K562 (cell line): ENCODE results near the gene PTPRM. TPM values are rescaled to one million over a fixed set of nuclear protein-coding genes. Genes with fewer than 3 reads are reported as not detected.

Experiments used
- ATAC-seq: fragments of 200-7000 bp; cut with Tn5 transposase; 3 replicates; pipeline ENCODE4 v1.9.1; 2020; ENCODE audit warnings: moderate library complexity
- BruUV-seq: library from RNA; stranded (reverse); fragments of 400-500 nt; replicated peaks from 2 replicates; lab custom pipeline; 2021; lab: Mats Ljungman, UMichigan
- CTCF ChIA-PET: fragments of 300-600 bp; formaldehyde crosslinking; extraction: SDS; loops from one replicate; lab custom pipeline; 2021; ENCODE audit warnings: low intra/inter-chr PET ratio; lab: Yijun Ruan, JAX
- POLR2A ChIA-PET: fragments of 300-600, 350-650 bp; sonication (Branson Sonifier 250); formaldehyde crosslinking; extraction: SDS; loops from one replicate; lab custom pipeline; 2021; ENCODE audit warnings: antibody characterized with exemption, inconsistent platforms; lab: Yijun Ruan, JAX
- DNase-seq, 4 experiments: peaks; one replicate each; pipeline versions ENCODE4 v3.0.0 to v3.0.0-alpha.2; 2011 to 2018; ENCODE audit warnings: low spot score in 3 of 4, mixed read lengths in 3 of 4; ENCODE audit errors: extremely low read depth in 1 of 4
- FAIRE-seq: peaks from 2 replicates; lab custom pipeline; 2011; peaks lifted over from hg19 to GRCh38; lab: Jason Lieb, UNC
- H2AFZ ChIP-seq: 2 replicates; pipeline ENCODE4 v1.6.0; 2011; ENCODE audit warnings: low read depth, low read length, control low read depth, inconsistent platforms
- H3K27ac ChIP-seq: fragments of 200-600 bp; 3 replicates; pipeline ENCODE4 v1.8.0; 2011; ENCODE audit warnings: low read depth, mild to moderate bottlenecking, control low read depth, inconsistent platforms, low read length, moderate library complexity, mixed read lengths; ENCODE audit errors: extremely low read depth
- H3K27me3 ChIP-seq, 2 experiments: fragments of 300-600 bp in 1 of 2; 2 replicates in 1 of 2; 3 replicates in 1 of 2; pipeline versions ENCODE4 v1.6.0 to v1.8.0; 2011; ENCODE audit warnings: inconsistent platforms in 2 of 2, low read length in 2 of 2, mild to moderate bottlenecking in 1 of 2, mixed read lengths in 1 of 2, moderate library complexity in 1 of 2; ENCODE audit not compliant: control insufficient read depth in 2 of 2, insufficient read depth in 2 of 2
- H3K36me3 ChIP-seq: fragments of 300-600 bp; 3 replicates; pipeline ENCODE4 v1.8.0; 2011; ENCODE audit warnings: mild to moderate bottlenecking, low read length, inconsistent platforms; ENCODE audit not compliant: control insufficient read depth, insufficient read depth
- H3K4me1 ChIP-seq, 2 experiments: fragments of 200-600 bp in 1 of 2; replicated peaks in 1 of 2; 2 replicates in 1 of 2; 3 replicates in 1 of 2; pipeline versions ENCODE4 v1.5.1 to v1.8.0; 2011; ENCODE audit warnings: inconsistent platforms in 2 of 2, low read length in 2 of 2, mild to moderate bottlenecking in 1 of 2, mixed read lengths in 1 of 2, moderate library complexity in 1 of 2; ENCODE audit not compliant: control insufficient read depth in 2 of 2, insufficient read depth in 2 of 2
- H3K4me2 ChIP-seq: 2 replicates; pipeline ENCODE4 v1.6.1; 2011; ENCODE audit warnings: low read length, control low read depth, inconsistent platforms, mixed read lengths; ENCODE audit not compliant: insufficient read depth
- H3K4me3 ChIP-seq: fragments of 200-600 bp; sonication (generic), shearing (Covaris generic); 2 replicates; pipeline ENCODE4 v1.5.1; 2016; ENCODE audit warnings: control low read depth, inconsistent platforms
- H3K79me2 ChIP-seq: fragments of 200-600 bp; 3 replicates; pipeline ENCODE4 v1.8.0; 2011; ENCODE audit warnings: low read length, inconsistent platforms; ENCODE audit not compliant: control insufficient read depth, insufficient read depth
- H3K9ac ChIP-seq, 2 experiments: 2 replicates each; pipeline versions ENCODE4 v1.6.0 to v1.6.1; 2011; ENCODE audit warnings: low read depth in 2 of 2, low read length in 2 of 2, control low read depth in 1 of 2, inconsistent platforms in 1 of 2, mild to moderate bottlenecking in 1 of 2, mixed read lengths in 1 of 2; ENCODE audit not compliant: insufficient read depth in 1 of 2
- H3K9me1 ChIP-seq: one replicate; pipeline ENCODE4 v1.6.0; 2011; ENCODE audit warnings: inconsistent platforms, mild to moderate bottlenecking, low read length, moderate library complexity; ENCODE audit not compliant: control insufficient read depth, insufficient read depth
- H3K9me3 ChIP-seq: replicated peaks from 2 replicates; pipeline ENCODE4 v1.5.1; 2011; ENCODE audit warnings: low read depth, low read length, inconsistent platforms; ENCODE audit not compliant: control insufficient read depth, insufficient read depth
- H4K20me1 ChIP-seq: replicated peaks from 2 replicates; pipeline ENCODE4 v1.6.1; 2011; ENCODE audit warnings: low read length, inconsistent platforms, mixed read lengths; ENCODE audit not compliant: control insufficient read depth, insufficient read depth
- ATF3 ChIP-seq, 2 experiments: fragments of 450-650 bp in 1 of 2; sonication (generic) in 1 of 2; formaldehyde crosslinking in 1 of 2; IDR thresholded peaks in 1 of 2; conservative IDR thresholded peaks in 1 of 2; 2 replicates each; pipeline versions ENCODE4 v1.6.1 to v1.8.1; 2016 to 2023; ENCODE audit warnings: mild to moderate bottlenecking in 2 of 2, moderate library complexity in 2 of 2, inconsistent platforms in 1 of 2, missing genetic modification reagents in 1 of 2
- ATF6 ChIP-seq: sonication (generic); formaldehyde crosslinking; IDR thresholded peaks from 2 replicates; pipeline ENCODE4 v1.4.0; 2020; ENCODE audit warnings: mild to moderate bottlenecking, missing genetic modification reagents
- ID3 ChIP-seq, 2 experiments: fragments of 250-450 bp in 1 of 2; fragments of 450-650 bp in 1 of 2; sonication (Bioruptor Pico) in 1 of 2; IDR thresholded peaks; 2 replicates each; pipeline versions ENCODE4 v1.6.1 to v1.8.0; 2016 to 2021; ENCODE audit warnings: mild to moderate bottlenecking in 2 of 2, moderate library complexity in 2 of 2, missing compliant biosample characterization in 1 of 2, missing genetic modification characterization in 1 of 2
- KDM1A ChIP-seq, 2 experiments: fragments of 450-650 bp; IDR thresholded peaks; 2 replicates each; pipeline ENCODE4 v1.6.1; 2016; ENCODE audit warnings: mild to moderate bottlenecking in 2 of 2
- MAFK ChIP-seq: IDR thresholded peaks from 2 replicates; pipeline ENCODE4 v1.6.1; 2011; ENCODE audit warnings: low read length, improper control_type of control experiment
- PREB ChIP-seq: sonication (generic); formaldehyde crosslinking; IDR thresholded peaks from 2 replicates; pipeline ENCODE4 v1.8.1; 2023; ENCODE audit warnings: mild to moderate bottlenecking, missing genetic modification reagents
- PTTG1 ChIP-seq: fragments of 450-650 bp; IDR thresholded peaks from 2 replicates; pipeline ENCODE4 v1.6.1; 2016; ENCODE audit warnings: low read depth, mild to moderate bottlenecking, missing genetic modification characterization, missing compliant biosample characterization
- PURB ChIP-seq: sonication (generic); formaldehyde crosslinking; IDR thresholded peaks from 2 replicates; pipeline ENCODE4 v1.9.0; 2021; ENCODE audit warnings: low read depth, mild to moderate bottlenecking, missing genetic modification reagents
- TARDBP ChIP-seq: fragments of 450-650 bp; IDR thresholded peaks from 2 replicates; pipeline ENCODE4 v1.6.1; 2016
- ZNF589 ChIP-seq: fragments of 200-800 bp; sonication (Bioruptor generic); IDR thresholded peaks from 2 replicates; pipeline ENCODE4 v1.6.1; 2016; ENCODE audit warnings: low read depth, missing genetic modification characterization, missing compliant biosample characterization
- WGBS: fragments of 100-300 bp; shearing (Covaris generic); methylation state at CpG from one replicate; pipeline ENCODE4 v1.1.6; 2016; ENCODE audit warnings: low coverage, mixed read lengths; ENCODE audit not compliant: insufficient coverage; ENCODE audit errors: missing lambda C conversion rate; 5-methylcytosine and 5-hydroxymethylcytosine counted together
- in situ Hi-C: fragments of 300-500 bp; cut with MboI; formaldehyde crosslinking; loops from 4 replicates; pipeline ENCODE4 v1.15.0; 2018; ENCODE audit warnings: inconsistent platforms, mixed read lengths
- intact Hi-C: fragments of 100-400 bp; cut with micrococcal nuclease; formaldehyde crosslinking; loops from 2 replicates; pipeline ENCODE4 v1.14.2; 2022
- polyA plus RNA-seq, 8 experiments: library from polyadenylated mRNA; depleted of rRNA in 4 of 8; stranded (reverse) in 5 of 8; unstranded in 3 of 8; fragments of >200 nt; fragmentation: Nextera tagmentation in 2 of 8; fragmentation: Illumina TruSeq in 1 of 8; extraction: Ambion mirVana in 2 of 8; extraction: Trizol in 1 of 8; gene quantifications; 2 replicates each; pipeline versions ENCODE4 v1.2.1 to v1.2.3, GENCODE V29; 2011 to 2014; ENCODE audit warnings: inconsistent platforms in 1 of 8, missing spikeins in 1 of 8
- total RNA-seq, 7 experiments: library from RNA; depleted of rRNA in 6 of 7; stranded (reverse); fragments of >200 nt in 6 of 7; fragmentation: Illumina TruSeq in 2 of 7; extraction: Trizol in 2 of 7; gene quantifications; 2 replicates each; pipeline versions ENCODE4 v1.2.1 to v1.2.3, GENCODE V29; 2011 to 2021; ENCODE audit warnings: low replicate concordance in 1 of 7

Gene PTPRM
- total and polyA plus RNA-seq, 9 of the 15 experiments (the other 6 are each of a cell fraction or from before 2014, with no cell fraction given): 0.03 to 0.16 (median 0.08) TPM; not detected in 3

GRCh38 chr18:7572822-7573221 is 5.7 kb downstream of the PTPRM start:
- in situ Hi-C loops (no loop called here), intact Hi-C loops (loop anchor here (10.0 kb wide), 1 partner anchor 62 kb away; no protein-coding TSS in a partner anchor)

More at GRCh38 chr18:7572822-7573221, 5.7 kb downstream of the PTPRM start:
- CTCF ChIA-PET: no interaction called here
- no peaks in the 10 kb centered on the region for H3K36me3 ChIP-seq
- POLR2A ChIA-PET: no interaction called here
- no peak for ATAC-seq
- no peak for FAIRE-seq
- no peak overlapping the region for H2AFZ ChIP-seq
- no peak for DNase-seq
- H3K79me2 ChIP-seq: no peaks in the 10 kb centered on the region
- H3K27me3 ChIP-seq: no peaks in the 10 kb centered on the region
- 0% methylated on average over 2 of the region's 2 CpGs for WGBS
- H3K9me3 ChIP-seq: no peaks in the 10 kb centered on the region
- no peak overlapping the region for H3K4me2 ChIP-seq
- BruUV-seq: no TSS peak
- no peak overlapping the region for H3K27ac ChIP-seq
- H3K9ac ChIP-seq: no peak overlapping the region
- no peaks in the 10 kb centered on the region; a peak in 1 of 5 replicates for H3K4me1 ChIP-seq
- H3K9me1 ChIP-seq: no peaks in the 10 kb centered on the region
- no peaks in the 10 kb centered on the region for H4K20me1 ChIP-seq
- no peak overlapping the region for H3K4me3 ChIP-seq
- TF ChIP-seq PURB (no peak), MAFK (no peak), KDM1A (IDR thresholded peaks at IDR 0.05) (no peak), TARDBP (no peak), ZNF589 (CRISPR knock-in tag) (no peak), PTTG1 (tag) (no peak), ID3 (CRISPR knock-in tag; IDR thresholded peaks at IDR 0.05) (no peak), ID3 (tag; IDR thresholded peaks at IDR 0.05) (no peak), ATF3 (IDR thresholded peaks at IDR 0.05) (no peak), ATF3 (CRISPR knock-in tag; conservative IDR thresholded peaks at IDR 0.05) (no peak), PREB (CRISPR knock-in tag) (no peak), ATF6 (no peak)
